Calu3 (cell line): Measurements from ENCODE around the gene CNIH2. TPM values are rescaled to one million over a fixed set of nuclear protein-coding genes. Genes with fewer than 3 reads are reported as not detected.

Source experiments
- BruUV-seq: library from RNA; stranded (reverse); fragments of 400-500 nt; replicated peaks from 2 replicates; lab custom pipeline; 2021; lab: Mats Ljungman, UMichigan
- CTCF ChIA-PET: fragments of 300-600 bp; sonication (Branson Sonifier 250); formaldehyde crosslinking; loops from one replicate; lab custom pipeline; 2022; ENCODE audit warnings: antibody characterized with exemption; lab: Charles Lee
- DNase-seq: peaks from one replicate; pipeline ENCODE4 v3.0.0; 2022
- H3K27ac Mint-ChIP-seq: one replicate; pipeline ENCODE4 v1.8.0; 2022; ENCODE audit warnings: mixed read lengths; ENCODE audit not compliant: unreplicated experiment
- H3K27me3 Mint-ChIP-seq: one replicate; pipeline ENCODE4 v1.8.0; 2022; ENCODE audit warnings: mixed read lengths; ENCODE audit not compliant: unreplicated experiment
- H3K36me3 Mint-ChIP-seq: one replicate; pipeline ENCODE4 v1.8.0; 2022; ENCODE audit warnings: mild to moderate bottlenecking, moderate library complexity, mixed read lengths; ENCODE audit not compliant: insufficient read depth, unreplicated experiment
- H3K4me1 Mint-ChIP-seq: one replicate; pipeline ENCODE4 v1.8.0; 2022; ENCODE audit warnings: mild to moderate bottlenecking, low read depth, mixed read lengths; ENCODE audit not compliant: unreplicated experiment
- H3K4me3 Mint-ChIP-seq: one replicate; pipeline ENCODE4 v1.8.0; 2022; ENCODE audit warnings: mild to moderate bottlenecking, low read depth, moderate library complexity, mixed read lengths; ENCODE audit not compliant: unreplicated experiment
- H3K9me3 Mint-ChIP-seq: one replicate; pipeline ENCODE4 v1.8.0; 2022; ENCODE audit warnings: low read depth, mixed read lengths; ENCODE audit not compliant: unreplicated experiment
- CTCF ChIP-seq: fragments of 200-600 bp; IDR thresholded peaks from one replicate; pipeline ENCODE4 v1.8.0; 2022; ENCODE audit warnings: antibody characterized with exemption; ENCODE audit not compliant: unreplicated experiment
- intact Hi-C: fragments of 100-400 bp; cut with micrococcal nuclease; formaldehyde crosslinking; loops from one replicate; pipeline ENCODE4 v1.10.0; 2022; ENCODE audit not compliant: unreplicated experiment
- total RNA-seq: library from RNA; stranded (reverse); gene quantifications from 2 replicates; pipeline ENCODE4 v1.2.3, GENCODE V29; 2022

Gene CNIH2
- total RNA-seq, 1 experiment from 2014 or later = 2.9 TPM

- H3K27ac Mint-ChIP-seq = no peak overlapping the region
- no peak for TF ChIP-seq CTCF
- H3K4me3 Mint-ChIP-seq = no peak overlapping the region
Measured at GRCh38 chr11:66259956-66260355, 18.0 kb upstream of the CNIH2 start.

GRCh38 chr11:66261578-66261977 is 16.4 kb upstream of the CNIH2 start:
- H3K27me3 Mint-ChIP-seq = no peaks in the 10 kb centered on the region
- peaks cover 70% of the 10 kb centered on the region for H3K36me3 Mint-ChIP-seq
- H3K27ac Mint-ChIP-seq = no peak overlapping the region
- no peaks in the 10 kb centered on the region for H3K9me3 Mint-ChIP-seq
- H3K4me3 Mint-ChIP-seq = no peak overlapping the region
- intact Hi-C loops = no loop called here
- BruUV-seq = no TSS peak
- H3K4me1 Mint-ChIP-seq = peaks cover 17% of the 10 kb centered on the region
- no peak for TF ChIP-seq CTCF
- no peak for DNase-seq
- CTCF ChIA-PET = interaction anchor here (0.6 to 0.7 kb wide), 2 partner anchors 199 to 356 kb away, joined by 3 to 4 read pairs; no protein-coding TSS in a partner anchor

More at GRCh38 chr11:66259956-66260355, 18.0 kb upstream of the CNIH2 start:
- peaks cover 19% of the 10 kb centered on the region for H3K4me1 Mint-ChIP-seq
- H3K9me3 Mint-ChIP-seq = no peaks in the 10 kb centered on the region
- CTCF ChIA-PET = no interaction called here
- DNase-seq = no peak
- H3K36me3 Mint-ChIP-seq = peaks cover 64% of the 10 kb centered on the region
- H3K27me3 Mint-ChIP-seq = no peaks in the 10 kb centered on the region
- intact Hi-C loops = no loop called here
- BruUV-seq = no TSS peak

- DNase-seq = no peak
- no TSS peak for BruUV-seq
- H3K4me3 Mint-ChIP-seq = no peak overlapping the region
- TF ChIP-seq CTCF = no peak
- H3K36me3 Mint-ChIP-seq = peaks cover 70% of the 10 kb centered on the region
- CTCF ChIA-PET = interaction anchor here (0.6 kb wide), 1 partner anchor 356 kb away, joined by 4 read pairs; no protein-coding TSS in a partner anchor
- no peaks in the 10 kb centered on the region for H3K9me3 Mint-ChIP-seq
- H3K27me3 Mint-ChIP-seq = no peaks in the 10 kb centered on the region
- intact Hi-C loops = no loop called here
- peaks cover 12% of the 10 kb centered on the region for H3K4me1 Mint-ChIP-seq
- no peak overlapping the region for H3K27ac Mint-ChIP-seq
Measured at GRCh38 chr11:66262191-66262590, 15.8 kb upstream of the CNIH2 start.

GRCh38 chr11:66262696-66263095 is 15.3 kb upstream of the CNIH2 start:
- peaks cover 70% of the 10 kb centered on the region for H3K36me3 Mint-ChIP-seq
- no peak overlapping the region for H3K27ac Mint-ChIP-seq
- H3K9me3 Mint-ChIP-seq = no peaks in the 10 kb centered on the region
- peaks cover 12% of the 10 kb centered on the region for H3K4me1 Mint-ChIP-seq
- H3K27me3 Mint-ChIP-seq = no peaks in the 10 kb centered on the region
- CTCF ChIA-PET = no interaction called here
- BruUV-seq = no TSS peak
- no peak for TF ChIP-seq CTCF
- DNase-seq = no peak
- intact Hi-C loops = no loop called here
- H3K4me3 Mint-ChIP-seq = no peak overlapping the region
